Activated CD8-positive, alpha-beta memory T cell treated with anti-CD3 and anti-CD28 coated beads, Interleukin-2, amount 50 U/mL, for 48 hours (primary cell): Measurements from ENCODE around the gene POLR1H.

Source experiments
- DNase-seq: peaks from one replicate; pipeline ENCODE4 v3.0.0-alpha.2; 2020

Gene POLR1H

DNA sequence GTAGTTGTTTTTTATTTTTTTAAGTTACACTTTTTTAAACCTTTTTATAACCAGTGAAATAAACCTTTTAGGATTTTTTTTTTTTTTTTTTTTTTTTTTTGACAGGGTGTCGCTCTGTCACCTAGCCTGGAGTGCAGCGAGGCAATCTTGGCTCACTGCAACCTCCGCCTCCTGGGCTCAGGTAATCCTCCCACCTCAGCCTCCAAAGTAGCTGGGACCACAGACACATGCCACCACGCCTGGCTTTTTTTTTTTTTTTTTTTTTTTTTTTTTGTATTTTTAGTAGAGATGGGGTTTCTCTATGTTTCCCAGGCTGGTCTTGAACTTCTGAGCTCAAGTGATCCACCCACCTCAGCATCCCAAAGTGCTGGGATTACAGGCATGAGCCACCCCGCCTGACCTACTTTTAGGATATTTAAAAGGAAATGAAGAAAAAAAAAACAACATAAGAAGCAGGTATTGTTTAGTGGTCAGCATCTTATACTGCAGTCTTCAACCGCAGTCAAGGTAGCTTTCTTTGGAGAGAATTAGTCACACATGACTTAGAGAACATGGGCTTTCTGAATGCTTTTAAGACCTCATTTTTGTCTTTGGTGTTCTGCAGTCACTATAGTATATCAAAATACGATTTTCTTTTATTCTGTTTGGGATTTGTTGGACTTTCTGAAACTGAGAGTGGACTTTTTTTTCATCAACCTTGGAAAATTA, 1.6 kb downstream of the POLR1H start:
- DNase-seq, result no peak

- no peak for DNase-seq
These were observed 2.2 kb downstream of the POLR1H start for GRCh38 chr6:30063315-30063714.

- DNase-seq, result no peak
These were observed 5.0 kb downstream of the POLR1H start for GRCh38 chr6:30066082-30066481.

DNA sequence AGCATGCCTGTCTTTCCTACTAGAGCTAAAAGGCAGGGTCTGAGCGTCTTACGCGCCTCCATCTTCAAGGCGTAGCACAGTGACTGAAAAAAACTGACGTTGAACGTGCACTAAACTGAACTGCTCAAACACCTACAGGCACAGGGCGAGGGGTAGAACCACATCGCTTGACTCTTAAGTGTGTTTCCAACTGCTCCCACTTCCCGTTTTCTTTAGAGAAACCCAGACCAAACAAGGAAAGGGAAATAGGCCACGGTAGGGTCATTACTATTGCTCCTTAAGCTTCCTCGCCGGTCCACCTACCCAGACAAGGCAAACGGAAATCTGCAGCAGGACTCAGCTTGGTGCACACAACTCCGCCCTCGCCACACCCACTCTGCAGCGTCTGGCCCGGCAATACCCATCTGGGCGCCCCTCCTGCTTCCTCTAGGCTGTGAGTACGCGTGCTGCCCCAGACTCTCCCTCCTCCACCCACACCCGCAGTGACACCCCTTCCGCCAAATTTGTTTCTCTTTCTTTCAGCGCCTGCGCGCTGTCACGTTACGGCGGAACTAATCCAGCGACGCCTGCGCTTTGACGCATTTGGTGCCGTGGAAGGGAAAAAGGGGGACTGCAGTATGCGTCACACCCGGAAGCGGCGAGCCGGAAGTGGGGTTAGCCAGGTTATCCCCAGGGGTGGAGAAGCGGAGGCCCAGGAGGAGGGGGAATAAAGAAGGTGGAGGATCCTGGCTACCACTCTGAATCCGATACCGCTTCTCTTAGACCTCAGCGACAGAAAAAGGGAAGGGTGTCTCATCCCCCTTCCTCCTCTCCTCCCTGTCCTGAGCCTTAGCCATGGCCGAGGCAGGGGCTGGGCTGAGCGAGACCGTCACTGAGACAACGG, 5.8 kb downstream of the POLR1H start, which contains the start of gene PPP1R11:
PPP1R11 (plus strand) TSS at position 622 of the 883 bp plus-strand sequence; CDS start at position 835, 213 bp downstream.
- peak; percentile 97 for DNase-seq

DNA sequence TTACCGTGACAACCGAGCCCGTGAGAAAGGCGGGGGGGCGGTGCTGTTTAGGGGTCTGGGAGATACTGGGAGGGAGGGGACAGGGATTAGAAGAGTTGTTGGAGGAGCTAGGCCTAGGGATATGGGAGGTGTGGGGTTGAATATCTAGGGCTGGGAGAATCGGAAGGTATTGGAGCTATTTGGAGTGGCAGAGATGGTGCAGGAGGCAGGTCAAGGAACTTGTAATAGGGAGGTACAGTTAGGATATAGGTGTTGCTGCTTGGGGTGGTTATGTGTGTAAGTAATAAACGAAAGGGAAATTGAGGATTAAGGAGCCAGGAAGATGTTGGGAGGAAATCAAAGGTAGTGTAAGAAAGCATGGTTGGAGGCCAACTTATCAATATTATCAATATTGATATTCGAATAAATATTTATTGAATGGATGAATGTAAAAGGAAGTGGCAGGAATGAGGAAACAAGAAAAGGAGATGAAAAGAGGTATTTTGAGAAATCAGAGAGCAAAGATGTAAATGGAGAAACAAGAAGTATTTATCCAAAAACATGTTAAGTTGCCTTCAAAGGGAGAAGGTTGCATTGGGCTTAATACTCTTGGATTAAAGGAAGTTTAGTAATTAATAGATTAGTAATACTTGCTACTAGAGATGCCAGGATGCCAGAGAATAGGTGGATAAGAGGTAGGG, 6.5 kb downstream of the POLR1H start:
- no peak for DNase-seq

- DNase-seq, result no peak
These were observed 10.2 kb downstream of the POLR1H start for GRCh38 chr6:30071081-30071818.

DNA sequence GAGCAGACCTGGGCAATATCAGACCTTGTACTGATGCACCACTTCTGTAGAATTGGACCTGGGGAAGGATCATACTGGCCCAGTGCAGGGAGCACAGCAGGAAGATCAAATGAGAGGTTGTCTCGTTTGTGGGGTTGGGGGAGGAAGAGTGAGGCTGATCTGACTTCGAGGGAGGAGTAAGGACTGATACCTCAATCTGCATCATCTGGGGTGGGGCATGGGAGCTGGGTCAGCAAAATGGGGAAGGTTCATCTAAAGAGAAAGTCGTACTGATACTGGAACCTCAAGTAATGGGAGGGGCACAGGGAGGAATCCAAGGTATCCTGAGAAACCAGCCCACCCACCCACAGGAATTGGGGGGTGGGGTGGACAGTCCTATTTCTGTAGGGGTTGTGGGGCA, 10.8 kb downstream of the POLR1H start:
- no peak for DNase-seq

DNA sequence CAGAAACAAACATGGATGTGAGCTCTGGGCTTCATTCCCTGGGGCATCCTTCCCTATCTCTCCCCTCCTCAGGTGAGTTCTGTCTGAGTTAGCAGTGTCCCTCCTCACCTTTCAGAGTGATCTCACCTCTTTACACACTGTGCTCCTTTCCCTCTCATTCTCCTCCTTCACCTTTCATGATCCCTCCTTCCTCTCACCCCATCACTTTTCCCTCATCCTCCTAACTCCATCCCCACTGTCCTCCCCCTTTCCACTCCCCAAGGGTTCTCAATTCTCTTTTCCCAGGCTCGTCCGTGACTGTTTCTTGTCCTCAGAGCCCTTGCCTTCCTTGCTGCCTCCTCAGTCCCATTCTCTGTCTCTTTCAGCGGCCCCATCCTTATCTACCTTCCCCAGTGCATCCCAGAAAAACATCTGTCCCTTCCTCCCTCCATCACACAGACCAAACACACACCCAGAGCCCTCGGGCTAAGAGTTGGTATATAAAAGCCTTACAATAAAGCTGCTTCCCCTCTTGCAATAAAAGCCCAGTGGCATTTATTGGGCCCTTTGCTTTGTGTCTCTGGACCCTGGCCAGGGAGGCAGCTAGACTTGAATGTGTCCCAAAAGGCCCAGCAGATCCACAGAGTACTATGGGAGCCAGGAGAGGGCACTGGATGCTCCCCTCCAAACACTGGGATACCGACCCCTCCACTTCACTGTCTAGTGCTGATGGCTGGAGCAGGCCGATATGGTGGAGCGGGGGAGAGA, 12.6 kb downstream of the POLR1H start:
- DNase-seq, result no peak

DNA sequence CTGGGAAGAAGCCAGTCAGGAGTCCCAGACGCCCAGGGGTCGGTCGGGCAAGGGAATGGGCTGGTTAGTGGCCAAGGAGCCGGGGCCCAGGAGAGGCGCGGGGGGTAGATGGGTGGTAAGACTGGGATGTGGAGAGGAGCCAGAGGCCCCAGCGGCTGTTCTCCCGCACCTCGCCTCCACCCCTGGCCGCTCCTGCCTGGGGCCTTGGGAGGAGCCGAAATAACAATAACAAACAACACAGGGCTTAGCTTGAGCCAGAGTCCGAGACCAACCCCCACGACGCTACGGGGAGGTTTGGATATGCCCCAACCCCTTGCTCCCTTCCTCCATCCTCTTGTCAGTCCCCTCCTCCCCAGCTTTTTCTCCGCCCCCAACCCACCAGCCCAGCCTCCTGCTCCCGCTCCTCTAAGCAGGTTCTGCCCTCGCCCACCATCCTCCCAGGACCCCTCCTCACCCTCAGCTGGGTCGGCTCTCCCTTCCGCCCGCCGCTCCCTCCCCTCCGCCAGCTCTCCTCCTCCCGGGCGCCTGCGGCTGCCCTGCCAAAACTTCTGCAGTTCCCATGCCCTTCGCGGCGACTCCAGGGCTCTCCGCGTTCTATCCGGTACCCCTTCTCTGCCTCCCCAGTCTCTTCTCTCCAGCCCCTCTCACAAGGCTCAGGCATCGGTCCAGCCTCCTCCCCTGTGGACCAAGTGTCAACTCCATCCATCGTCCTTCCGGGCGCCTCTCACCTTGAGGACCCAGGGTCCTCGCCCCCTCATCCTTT, 13.4 kb downstream of the POLR1H start:
- DNase-seq, result no peak

GRCh38 chr6:30075094-30075789, 14.2 kb downstream of the POLR1H start, which contains the start of gene RNF39:
TSS of gene RNF39 (minus strand) at chr6:30075769. CDS start at chr6:30075585, 184 bp downstream.
- DNase-seq, result no peak

DNA sequence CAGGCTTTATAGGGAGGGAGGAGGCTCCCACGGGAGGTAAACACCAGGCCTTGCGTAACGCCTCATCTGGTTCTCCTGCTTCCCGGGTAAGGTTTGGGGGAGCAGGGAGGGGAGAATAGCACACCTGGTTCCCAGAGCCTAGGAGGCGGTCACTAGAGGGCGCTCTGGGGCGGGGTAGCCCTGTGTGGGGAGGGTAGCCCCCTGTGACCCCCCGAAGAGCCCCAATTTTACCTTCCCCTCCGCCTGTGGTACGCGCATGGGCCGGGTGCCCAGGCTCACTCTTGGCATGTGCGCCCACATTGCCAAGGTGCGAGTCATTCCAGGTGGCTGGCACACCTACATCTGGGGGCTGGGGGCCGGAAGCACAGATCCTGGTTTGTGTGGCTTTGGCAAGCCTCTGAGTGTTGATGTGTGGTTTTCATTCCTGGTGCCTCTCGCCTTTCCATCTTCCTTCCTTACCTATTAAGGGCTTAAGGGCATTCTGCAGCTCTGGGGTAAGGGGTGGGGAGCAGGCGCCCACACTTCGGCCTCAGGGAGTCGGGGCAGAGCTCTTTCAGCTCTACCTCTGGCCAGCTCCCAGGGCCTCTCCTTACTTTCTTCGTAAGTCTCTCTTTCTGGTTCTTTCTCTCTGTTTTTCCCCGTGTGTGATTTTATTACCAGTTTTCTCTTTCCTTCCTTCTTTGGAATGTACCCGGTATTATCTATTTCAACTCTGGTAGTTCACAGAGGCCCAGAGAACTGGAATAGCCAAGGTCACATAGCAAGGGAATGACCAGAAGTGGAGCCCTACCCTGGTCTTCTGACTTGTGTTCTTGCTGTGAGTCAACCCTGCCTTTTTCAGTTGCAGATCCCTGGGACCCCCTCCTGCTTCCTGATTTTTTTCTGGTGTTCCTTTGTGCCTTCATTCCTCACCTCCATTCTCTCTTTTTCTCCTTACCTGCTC, 15.0 kb downstream of the POLR1H start:
- DNase-seq, result peak; percentile 66

DNA sequence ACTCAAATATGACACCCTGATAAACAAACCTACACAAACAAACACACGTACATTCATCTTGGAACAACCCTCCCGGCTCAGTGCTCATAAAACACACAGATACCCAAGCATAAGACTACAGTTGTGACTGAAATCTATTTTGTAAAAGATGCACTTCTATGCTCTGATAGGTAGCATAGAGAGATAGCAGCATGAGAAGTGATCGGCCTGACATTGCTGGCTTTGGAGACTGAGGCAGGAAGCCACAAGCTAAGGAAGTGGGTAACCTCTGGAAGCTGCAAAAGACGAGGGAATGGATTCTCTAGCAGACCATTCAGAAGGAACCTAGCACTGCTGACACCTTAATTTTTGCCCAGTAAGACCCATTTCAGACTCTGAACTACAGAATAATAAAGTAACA, 16.2 kb downstream of the POLR1H start:
- DNase-seq, result no peak

GRCh38 chr6:30087876-30088275, 26.8 kb downstream of the POLR1H start:
- DNase-seq, result no peak

DNA sequence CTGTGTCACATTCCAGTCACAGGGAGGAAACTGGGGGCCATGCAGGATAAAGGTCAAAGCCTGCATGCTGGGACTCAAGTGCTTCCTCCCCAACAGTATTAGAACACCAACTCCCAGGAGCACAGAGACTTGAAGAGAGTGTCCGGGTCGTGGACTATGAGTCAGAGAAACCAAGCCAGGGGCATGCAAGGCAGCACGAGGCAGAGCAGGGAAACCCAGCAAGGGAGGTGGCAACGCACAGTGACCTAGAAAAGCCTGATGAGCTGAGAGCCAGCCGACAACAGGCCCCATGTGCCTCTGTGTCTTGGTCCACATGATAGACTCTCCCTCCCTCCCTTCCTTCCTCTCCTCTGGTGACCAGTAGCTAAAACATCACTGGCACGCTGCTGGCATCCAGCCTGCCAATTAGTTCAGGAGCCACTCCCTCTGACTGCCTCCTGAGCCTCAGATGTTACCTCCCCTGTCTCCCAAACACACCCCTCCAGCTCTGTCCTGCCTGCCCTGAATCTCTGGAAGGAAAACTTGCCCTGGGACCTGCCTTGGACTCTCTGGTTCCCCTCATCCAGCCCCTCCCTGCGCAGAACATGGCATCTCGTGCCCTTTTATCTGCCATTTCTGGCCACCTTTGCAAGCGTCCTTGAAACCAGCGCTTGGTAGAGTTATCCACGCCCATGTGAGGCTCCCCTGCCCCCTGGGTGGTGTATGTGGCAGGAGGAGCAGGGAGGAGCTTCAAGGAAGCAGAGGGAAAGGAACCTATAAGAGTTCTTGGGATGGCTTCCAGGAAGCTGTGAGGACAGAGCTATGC, 30.7 kb downstream of the POLR1H start:
- DNase-seq, result no peak

- no peak for DNase-seq
These were observed 31.9 kb downstream of the POLR1H start for GRCh38 chr6:30092852-30093543.

- no peak for DNase-seq
These were observed 33.0 kb downstream of the POLR1H start for GRCh38 chr6:30093951-30094661.

GRCh38 chr6:30096829-30097228, 35.8 kb downstream of the POLR1H start:
- no peak for DNase-seq
